CD4-positive, alpha-beta T cell treated with Interleukin-6 for 4 hours (primary cell): Measurements from ENCODE around the gene SORCS2.
"Not testable (repeated sequence)": the region's sequence is repeated elsewhere in the genome, so short reads cannot be mapped to it uniquely, and the experiment has no call there.

ENCODE experiments used
- DNase-seq: peaks from one replicate; pipeline ENCODE4 v3.0.0-alpha.2; 2020; ENCODE audit warnings: mixed read lengths

The SORCS2 gene

DNA sequence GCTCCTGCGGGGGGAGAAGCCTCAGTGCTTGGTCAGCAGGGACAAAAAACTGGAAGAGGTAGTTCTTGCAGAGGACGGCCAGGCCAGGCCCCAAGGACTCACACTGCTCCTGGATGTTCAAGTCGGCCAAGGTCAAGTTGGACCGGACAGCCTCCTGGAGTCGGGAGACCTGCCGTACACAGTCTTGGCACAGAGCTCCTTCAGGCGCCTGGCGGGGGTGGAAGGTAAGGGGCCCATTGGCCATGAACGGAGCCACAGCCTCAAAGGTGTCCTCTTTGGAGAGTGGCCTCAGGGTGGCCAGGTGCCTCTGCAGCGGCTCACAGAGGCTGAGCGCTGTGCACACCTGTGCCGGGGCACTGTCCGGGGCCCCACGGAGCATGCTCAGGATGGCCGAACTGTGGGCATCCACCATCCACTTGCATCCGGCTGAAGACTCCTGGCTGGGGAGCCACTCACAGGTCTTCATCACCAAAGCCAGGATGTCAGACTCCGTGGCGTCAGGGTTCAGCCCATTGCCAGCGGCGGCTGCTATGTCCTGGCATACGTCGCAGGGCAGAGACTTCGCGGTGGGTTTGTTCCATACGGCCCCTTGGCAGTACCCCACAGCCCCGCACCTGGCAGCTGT is 241.9 kb downstream of the SORCS2 start:
- DNase-seq: no peak

DNA sequence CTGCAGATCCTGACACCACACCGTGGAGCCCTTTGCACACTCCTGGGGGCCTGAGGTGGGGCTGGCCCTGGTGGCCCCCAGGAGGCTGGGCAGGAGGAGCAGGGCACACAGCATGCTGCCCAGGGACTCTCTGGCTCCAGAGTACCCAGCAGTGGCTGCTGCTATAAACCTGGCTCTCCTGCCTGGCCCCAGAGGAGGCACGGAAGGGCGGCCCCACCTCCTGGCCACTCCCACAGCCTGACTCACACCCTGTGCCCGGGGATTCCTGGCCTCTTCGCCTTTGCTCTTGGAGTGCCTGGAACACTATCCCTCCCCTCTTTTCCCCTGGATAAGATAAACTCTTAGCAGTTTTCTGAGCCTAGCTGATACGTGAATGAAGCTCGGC is 242.4 kb downstream of the SORCS2 start, which contains the start of gene PSAPL1:
TSS of gene PSAPL1 (minus strand) at position 165 of the 385 bp plus-strand sequence. CDS start at position 114, 51 bp downstream.
- no peak for DNase-seq

DNA sequence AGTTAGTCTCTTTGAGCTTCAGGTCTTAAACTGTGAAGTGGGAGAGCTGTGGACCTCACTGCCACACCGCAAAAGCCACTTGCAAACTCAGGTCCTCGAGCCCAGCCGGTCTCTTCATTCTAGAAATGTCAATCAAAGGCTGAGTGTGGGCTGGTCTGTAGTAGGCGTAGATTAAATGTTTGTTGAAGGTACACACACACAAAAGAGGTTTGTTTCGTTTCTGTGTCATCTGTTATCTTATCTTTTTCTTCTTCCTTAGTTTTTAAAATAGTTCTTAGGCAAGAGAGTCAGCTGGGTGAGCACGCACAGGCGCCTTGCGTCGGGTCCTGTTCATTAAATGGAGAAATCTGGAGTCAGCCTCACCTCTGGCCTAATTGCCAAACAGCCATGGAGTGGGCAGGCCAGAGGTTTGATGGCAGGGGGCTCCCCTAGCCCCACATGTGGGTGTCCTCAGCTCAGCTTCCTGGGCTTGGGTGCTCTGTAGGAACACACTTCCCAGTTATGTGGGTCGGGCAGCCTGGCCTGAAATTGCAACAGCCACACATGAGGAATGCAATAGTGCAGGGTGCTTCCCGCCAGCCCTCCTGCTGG is 243.2 kb downstream of the SORCS2 start:
- no peak for DNase-seq

DNA sequence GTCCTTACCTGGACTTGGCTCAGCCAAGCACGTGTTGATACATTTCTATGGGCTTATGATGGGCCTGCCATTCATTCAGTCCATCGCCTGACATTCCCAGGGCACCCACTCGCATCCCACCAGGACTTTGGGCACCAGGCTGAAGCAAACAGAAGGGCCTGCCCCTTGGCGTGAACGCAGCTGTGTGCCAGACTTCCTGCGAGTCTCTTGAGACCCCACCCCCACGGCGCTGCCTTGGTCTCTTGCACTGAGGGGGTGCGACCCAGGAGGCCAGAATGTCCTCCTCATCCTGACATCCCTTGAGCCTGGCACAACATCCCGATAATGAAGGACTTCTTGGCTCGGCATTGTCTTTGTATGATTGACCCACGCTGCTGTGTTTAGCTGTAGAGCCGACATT is 243.9 kb downstream of the SORCS2 start:
- DNase-seq: no peak

DNA sequence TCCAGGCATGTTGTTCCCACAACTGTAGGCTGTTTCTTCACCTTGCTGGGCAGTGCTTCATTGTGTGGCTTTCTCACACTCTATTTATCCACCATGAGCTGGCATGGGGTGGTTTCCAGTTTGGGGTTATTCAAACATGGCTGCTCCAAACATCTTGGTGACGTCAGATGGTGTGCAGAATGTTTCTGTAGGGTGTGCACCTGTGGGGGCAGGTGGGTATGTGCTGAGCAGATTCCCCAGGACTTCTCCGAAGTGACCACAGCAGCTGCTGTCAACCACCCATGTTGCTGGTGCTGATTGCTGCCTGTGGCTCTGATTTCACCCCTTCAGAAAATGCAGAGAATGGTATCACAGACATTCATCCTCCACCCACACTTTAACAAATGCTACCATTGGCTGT is 247.4 kb downstream of the SORCS2 start:
- no peak for DNase-seq

DNA sequence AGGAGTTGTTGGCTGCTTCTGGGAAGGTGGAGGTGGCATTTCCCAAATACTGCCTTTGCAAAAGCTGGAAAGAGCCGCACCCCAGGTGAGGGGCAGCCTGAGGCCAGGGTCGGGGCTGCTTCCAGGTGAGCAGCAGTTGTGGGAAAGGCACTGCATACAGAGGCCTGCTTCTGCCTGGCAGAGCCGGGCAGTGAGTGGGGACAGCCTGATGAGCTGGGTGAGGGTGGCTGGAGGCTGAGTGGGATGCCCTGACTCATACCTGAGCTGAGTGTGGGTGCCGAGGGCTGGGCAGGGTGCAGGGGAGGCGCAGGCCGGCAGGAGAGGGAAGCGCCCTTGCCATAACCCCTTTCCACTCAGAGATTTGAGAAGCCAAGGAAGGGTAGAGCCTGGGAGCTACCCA is 248.9 kb downstream of the SORCS2 start:
- DNase-seq: no peak

DNA sequence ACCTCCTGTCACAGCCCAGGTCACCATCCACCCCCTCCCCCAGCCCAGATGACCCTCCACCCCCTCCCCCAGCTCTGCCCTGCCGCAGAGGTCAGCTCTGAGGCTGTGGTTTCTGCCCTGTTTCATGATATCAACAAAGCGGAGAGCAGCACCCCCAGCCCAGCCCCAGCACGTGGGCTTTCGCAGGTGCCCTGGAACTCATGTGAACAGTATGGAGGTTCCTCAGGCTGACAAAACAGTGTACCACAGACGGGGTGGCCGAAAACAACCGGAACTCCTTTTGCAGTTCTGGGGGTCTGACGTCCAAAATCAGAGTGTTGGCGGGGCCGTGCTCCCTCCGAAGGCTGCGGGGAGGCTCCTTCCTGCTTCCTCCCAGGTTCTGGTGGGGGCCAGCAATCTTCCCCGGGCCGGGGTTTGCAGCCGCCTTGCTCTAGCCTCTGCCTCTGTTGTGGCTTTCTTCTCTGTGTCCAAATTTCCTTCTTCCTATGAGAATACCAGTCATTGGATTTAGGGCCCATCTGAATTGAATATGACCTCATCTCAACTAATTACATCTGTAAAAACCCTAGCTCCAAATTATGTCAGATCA is 250.3 kb downstream of the SORCS2 start:
- DNase-seq: no peak

DNA sequence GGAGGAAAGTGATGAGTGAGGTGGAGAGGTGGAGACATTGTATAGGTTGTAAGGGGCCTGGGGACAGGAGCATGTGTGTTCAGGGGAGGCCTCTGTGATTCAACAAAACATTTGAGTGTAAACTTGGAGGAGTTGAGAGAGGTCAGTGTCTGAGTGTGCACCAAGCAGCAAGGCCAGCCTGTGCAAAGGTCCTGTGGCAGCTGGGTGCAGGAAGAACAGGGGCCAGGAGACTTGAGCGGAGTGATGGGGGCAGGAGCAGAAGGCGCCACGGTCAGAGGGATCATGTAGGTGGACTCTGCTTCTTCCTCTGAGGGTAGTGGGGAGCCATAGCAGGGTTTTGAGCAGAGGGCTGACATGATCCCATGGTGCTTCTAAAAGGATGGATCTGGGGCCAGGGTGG is 252.0 kb downstream of the SORCS2 start:
- DNase-seq: no peak

DNA sequence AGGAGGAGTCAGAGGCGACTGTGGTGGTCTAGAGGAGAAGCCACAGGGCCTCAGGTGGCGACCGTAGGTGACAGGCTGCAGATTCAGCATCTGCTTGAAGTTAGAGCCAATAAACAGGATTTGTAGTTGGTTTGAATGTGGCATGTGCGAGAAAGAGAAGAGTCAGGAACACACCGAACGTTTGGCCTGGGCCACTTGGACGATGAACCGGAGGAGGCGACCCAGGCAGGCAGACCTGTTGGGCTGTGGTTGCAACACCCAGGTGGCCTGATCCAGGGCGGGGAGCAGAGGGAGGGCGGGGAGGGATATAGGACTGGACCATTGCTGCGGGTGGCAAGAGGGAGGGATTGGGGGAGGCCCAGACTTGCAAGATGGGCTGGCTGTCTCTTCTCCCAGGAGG is 252.4 kb downstream of the SORCS2 start:
- no peak for DNase-seq

DNA sequence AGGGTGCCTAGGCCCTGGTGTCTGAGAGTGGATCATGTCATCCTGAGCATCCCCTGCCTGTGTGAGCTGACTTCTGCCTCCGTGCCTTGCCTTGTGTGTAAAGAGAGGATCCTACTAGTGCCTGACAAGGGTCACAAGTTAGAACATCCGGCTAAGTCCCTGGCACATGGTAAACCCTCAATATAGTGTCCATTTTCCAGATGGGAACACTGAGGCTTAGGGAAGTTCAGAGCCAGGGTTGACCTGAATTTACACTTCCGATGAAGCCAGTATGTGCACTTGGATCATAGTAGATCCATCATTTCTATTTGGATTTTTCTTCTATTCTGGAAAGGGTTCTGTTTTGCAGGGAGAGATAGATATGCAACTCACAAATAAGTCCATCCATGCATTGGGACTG is 254.9 kb downstream of the SORCS2 start:
- DNase-seq: no peak

DNA sequence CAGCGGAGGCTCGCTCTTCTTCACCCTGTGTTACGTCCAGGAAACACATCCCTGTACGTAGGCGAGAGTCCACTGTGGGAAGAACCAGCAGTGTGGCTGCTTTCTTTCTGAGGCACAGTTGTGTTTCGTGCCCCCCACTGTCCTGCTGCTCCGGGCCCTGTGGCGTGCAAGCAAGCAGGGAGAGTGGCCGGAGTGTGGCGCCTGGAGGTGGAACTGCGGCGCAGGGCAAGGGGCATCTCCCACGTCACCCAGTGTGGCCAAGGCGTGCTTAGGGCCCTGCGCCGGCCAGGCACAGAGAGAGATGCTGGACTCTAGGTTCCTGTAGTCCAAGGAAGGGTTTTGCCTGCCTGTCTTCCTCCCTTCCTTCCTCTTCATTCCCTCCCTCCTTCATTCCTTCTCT is 255.7 kb downstream of the SORCS2 start:
- no peak for DNase-seq

DNA sequence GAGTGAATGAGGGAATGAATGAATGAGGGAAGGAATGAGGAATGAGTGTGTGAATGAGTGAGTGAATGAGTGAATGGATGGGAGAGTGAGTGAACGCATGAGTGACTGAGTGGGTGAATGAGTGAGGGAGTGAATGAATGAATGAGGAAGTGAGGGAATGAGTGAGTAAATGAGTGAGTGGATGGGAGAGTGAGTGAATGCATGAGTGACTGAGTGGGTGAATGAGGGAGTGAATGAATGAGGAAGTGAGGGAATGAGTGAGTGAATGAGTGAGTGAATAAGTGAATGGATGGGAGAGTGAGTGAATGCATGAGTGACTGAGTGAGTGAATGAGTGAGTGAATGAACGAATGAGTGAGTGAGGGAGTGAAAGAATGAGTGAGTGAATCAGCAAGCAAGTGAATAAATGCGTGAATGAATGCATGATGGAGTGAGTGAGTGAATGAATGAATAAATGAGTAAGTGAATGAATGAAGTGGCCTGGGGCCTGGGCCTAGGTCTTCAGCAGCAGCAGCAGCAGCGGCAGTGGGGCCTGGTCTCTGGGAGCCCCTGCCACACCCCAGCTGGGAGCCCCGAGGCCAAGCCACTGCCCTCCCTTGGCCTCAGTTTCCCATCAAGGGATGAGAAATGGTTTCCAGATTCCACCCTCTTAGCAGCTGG is 258.6 kb downstream of the SORCS2 start:
- no peak for DNase-seq

DNA sequence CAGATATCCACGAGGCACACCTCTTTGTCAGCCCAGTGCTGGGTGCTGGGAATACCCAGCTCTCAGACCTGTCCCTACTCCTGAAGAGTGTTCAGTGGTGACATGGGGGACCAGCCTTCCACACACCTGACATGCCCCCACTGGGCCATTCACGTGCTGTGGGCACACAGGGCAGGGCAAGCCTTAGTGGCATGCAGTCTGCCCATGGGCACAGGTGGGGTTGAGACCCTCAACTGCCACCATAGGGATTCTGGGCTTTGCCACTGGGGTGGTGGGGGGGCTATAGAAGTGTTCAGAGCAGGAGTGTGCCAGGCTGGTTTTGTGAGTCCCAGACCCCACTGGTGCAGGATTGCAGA is 259.1 kb downstream of the SORCS2 start:
- no peak for DNase-seq

DNA sequence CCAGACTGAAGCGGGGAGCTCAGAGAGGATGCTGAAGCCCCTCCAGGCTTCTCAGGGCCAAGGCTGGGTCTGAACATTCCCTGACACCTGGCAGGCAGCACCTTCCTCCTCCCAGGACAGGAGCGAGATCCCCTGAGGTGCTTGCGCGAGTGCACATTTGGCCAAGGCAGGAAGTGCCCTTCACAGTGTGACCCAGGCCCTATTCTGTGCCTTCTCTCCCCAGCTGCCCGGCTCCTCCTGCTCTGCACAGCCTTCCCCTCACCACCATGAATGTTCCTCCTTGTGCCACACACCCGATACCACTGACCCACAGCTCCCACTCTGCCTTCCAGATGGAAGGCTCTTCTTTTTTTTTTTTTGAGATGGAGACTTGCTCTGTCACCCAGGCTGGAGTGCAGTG is 259.5 kb downstream of the SORCS2 start:
- DNase-seq: no peak

DNA sequence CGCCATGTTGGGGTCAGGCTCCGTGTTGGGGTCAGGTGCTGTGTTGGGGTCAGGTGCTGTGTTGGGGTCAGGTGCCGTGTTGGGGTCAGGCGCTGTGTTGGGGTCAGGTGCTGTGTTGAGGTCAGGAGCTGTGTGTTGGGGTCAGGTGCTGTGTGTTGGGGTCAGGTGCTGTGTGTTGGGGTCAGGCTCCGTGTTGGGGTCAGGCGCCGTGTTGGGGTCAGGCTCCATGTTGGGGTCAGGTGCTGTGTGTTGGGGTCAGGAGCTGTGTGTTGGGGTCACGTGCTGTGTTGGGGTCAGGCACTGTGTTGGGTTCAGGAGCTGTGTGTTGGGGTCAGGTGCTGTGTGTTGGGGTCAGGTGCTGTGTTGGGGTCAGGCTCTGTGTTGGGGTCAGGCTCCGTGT is 260.5 kb downstream of the SORCS2 start:
- not testable (repeated sequence) for DNase-seq

DNA sequence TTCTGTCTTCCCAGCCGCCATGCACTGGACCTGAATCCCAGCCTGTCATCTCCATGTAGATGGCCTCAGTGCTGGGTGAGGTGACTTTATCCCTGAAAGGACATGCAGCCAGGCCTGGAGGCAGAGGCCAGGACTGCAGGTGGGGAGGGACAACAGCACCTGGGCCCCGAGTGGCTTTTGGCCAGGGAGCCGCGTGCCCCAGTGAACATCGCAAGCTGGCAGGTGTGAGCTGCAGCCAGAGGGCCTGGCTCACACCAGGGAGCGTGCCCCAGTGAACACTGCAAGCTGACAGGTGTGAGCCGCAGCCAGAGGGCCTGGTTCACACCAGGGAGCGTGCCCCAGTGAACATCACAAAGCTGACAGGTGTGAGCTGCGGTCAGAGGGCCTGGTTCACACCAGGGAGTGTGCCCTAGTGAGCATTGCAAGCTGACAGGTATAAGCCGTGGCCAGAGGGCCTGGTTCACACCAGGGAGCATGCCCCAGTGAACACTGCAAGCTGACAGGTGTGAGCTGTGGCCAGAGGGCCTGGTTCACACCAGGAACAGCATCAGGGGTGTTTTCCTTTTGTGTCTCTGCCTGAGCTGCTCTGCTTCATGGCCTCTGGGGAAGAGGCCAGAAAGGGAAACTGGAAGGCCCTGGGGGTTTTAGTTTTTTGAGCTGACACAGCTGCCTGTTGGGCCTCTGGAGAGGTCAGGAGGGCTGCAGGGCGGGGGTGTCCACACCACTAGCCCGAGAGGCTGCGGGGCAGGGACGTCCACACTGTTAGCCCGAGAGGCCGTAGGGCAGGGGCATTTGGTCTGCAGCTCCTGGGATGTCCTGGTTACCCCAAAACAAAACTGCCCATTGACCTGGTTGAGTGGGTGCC is 265.1 kb downstream of the SORCS2 start:
- DNase-seq: no peak

DNA sequence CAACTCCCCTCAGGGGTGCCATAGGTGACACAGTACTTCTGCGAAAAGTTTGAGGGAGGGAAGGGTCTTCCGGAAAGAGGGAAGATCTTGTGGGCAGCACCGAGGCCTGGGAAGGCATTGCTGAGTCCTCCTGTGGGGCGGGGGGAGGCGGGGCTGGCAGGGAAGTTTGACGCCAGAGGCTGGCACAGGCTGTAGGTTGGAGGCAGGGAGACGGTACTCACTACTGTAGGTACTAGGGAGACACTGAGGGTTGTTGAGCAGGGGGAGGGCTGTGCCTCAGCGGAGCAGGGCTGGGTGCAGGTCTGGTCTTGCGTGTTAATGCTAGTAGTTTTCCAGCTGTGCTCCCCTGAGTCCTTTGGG is 265.7 kb downstream of the SORCS2 start:
- no peak for DNase-seq

DNA sequence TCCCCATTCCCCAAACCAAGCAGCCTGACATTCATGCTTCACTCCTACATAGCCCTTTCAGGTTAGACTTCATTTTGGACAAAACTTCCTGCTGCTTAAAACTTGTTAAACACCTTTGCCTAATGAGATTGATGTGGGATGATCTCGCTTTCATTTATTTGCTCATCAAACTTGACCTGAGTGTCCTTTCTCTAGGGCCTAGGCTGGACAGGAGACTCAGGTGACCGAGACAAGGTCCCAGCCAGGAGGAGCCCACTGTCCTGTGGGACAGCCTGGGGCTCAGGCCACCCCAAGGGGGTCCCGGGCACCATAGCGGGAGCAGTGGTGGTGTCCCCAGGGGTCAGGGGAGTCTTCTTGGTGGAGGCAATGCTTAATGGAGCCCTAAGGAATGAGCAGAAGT is 266.1 kb downstream of the SORCS2 start:
- no peak for DNase-seq

DNA sequence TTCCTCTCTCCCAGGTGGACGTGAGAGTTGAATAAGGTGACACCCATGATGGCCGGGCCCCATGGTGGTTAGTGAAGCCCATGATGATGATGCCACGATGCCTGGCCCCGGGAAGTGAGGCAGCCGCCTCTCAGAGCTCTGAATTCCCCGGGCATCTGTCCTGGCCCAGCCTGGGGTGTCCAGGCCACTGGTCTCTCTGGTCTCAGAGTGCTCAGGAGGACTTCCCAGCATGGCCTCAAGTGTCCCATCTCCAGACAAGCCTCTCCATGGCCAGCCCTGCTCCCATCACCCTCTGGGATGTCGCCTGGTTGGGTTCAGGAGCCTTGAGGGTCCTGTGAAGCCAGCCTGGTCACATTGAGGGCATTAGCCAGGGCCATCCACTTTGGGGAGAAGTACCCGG is 267.1 kb downstream of the SORCS2 start:
- no peak for DNase-seq

DNA sequence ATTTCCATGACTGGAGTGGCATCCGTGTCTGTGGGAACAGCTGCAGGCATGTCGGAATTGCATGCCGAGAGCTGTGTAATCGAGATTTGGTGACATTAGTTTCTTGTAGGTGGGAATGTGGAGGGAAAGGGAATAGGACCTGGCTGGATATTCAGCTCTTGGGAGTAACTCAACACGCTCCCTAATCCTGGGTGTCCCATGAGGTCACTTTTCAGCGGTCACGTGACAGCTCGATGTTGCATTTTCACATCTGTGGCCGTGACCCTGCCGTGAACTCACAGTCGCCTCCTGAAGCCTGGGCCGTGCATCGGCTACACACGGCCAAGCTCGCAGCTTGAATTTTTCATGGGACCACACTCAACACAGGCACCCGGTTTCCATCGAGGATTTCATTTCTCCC is 268.2 kb downstream of the SORCS2 start:
- no peak for DNase-seq

DNA sequence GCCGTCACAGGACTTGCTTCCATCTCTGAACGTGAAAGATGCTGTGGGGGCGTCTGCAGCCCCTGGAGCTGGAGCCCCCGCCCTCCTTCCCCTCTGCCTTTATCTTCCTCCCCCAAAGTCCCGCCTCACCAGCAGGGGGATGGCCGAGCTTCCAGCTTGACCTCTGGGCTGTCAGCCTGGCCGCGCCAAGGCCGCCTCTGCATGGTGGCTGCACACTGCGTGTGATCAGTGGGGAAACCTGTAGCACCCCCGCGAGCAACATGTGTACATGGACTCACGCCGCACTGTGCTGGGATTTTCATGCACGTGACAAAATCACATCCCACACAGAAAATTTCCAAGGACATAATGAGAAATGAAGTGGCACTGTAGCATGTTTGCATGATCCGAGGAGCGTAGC is 268.9 kb downstream of the SORCS2 start:
- DNase-seq: no peak

DNA sequence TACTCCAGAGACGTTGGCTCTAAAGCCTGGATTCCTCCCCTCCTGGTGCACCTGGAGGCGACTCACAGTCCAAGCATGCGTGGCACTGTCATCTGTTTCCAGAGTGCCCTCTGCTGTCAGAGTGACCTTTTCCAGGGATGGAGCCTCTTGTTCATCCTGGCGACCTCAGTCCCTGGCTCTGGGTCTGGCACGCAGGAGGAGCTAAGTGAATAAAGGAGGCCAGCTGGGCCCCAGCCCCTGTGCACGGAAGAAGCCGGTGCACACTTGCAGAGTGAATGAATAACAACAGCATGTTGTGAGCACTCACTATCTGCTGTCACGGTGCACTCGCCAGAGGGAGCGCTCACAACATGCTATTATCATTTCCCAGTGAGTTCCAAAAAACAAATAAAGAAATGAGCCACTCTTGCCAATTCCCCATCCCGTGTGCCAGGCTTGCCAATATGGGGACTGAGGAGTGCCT is 270.2 kb downstream of the SORCS2 start:
- DNase-seq: no peak

DNA sequence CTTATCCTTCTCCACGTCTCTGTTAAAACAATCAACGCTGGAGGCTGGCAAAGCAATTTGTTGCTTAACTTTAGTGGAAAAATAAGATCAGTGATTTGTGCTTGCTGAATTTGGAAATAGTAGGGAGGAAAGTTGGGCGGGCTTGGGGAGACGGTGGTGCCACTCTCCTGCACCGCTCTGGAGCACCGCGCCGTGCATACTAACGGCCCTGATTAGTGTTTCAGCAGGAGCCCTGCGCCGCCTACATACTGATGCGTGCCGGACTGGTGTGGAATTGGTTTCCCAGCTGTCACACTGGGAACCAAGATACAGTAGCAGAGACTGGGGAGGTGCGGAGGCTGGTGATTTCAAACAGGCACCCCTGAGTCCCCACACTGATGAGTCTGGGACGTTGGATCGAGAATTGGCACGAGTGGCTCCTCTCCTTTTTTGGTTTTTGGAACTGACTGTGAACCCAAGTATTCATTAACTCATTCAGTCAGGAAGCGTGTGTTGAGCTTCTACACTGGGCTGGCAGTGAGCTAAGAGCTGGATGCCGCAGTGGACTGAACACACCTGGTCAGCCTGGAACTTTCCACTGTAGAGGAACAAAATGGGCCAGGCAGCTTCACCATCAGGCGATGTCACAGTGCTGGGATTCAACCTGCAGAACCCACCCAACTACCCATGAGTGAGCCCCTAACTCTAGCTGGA is 271.4 kb downstream of the SORCS2 start:
- no peak for DNase-seq
